ENCODE measurements around the gene ROBO2.

ROBO2 gene

GRCh38 chr3:77446084-77446483 is 406.2 kb downstream of the ROBO2 start:
- Histone ChIP-seq H3K9me3 (ENCODE audit: control insufficient read depth, low read length) (no peaks in the 10 kb centered on the region), H3K36me3 (ENCODE audit: control insufficient read depth, insufficient read depth, low read length) (no peaks in the 10 kb centered on the region), H3K4me1 (ENCODE audit: control insufficient read depth, insufficient read depth, low read length, poor library complexity, severe bottlenecking) (no peaks in the 10 kb centered on the region), H3K27me3 (replicated peaks; ENCODE audit: control insufficient read depth, insufficient read depth, low read length, poor library complexity, severe bottlenecking) (no peaks in the 10 kb centered on the region), H3K27ac (ENCODE audit: insufficient read depth, low read length, poor library complexity, severe bottlenecking) (no peak overlapping the region), H3K4me3 (ENCODE audit: insufficient read depth, low read depth, low read length, poor library complexity, severe bottlenecking) (no peak overlapping the region)
- DNase-seq = no peak

- H3K9me3 ChIP-seq (ENCODE audit: control insufficient read depth, low read length) = no peaks in the 10 kb centered on the region
- no peaks in the 10 kb centered on the region for H3K4me1 ChIP-seq (ENCODE audit: control insufficient read depth, insufficient read depth, low read length, poor library complexity, severe bottlenecking)
- DNase-seq = no peak
- no peak overlapping the region for H3K27ac ChIP-seq (ENCODE audit: insufficient read depth, low read length, poor library complexity, severe bottlenecking)
- no peaks in the 10 kb centered on the region for H3K36me3 ChIP-seq (ENCODE audit: control insufficient read depth, insufficient read depth, low read length)
- H3K27me3 ChIP-seq (replicated peaks; ENCODE audit: control insufficient read depth, insufficient read depth, low read length, poor library complexity, severe bottlenecking) = no peaks in the 10 kb centered on the region
- no peak overlapping the region for H3K4me3 ChIP-seq (ENCODE audit: insufficient read depth, low read depth, low read length, poor library complexity, severe bottlenecking)
Measured at GRCh38 chr3:77446761-77447160, 406.9 kb downstream of the ROBO2 start.

- DNase-seq = no peak
- Histone ChIP-seq H3K27me3 (replicated peaks; ENCODE audit: control insufficient read depth, insufficient read depth, low read length, poor library complexity, severe bottlenecking) (no peaks in the 10 kb centered on the region), H3K36me3 (ENCODE audit: control insufficient read depth, insufficient read depth, low read length) (no peaks in the 10 kb centered on the region), H3K4me1 (ENCODE audit: control insufficient read depth, insufficient read depth, low read length, poor library complexity, severe bottlenecking) (no peaks in the 10 kb centered on the region), H3K9me3 (ENCODE audit: control insufficient read depth, low read length) (no peaks in the 10 kb centered on the region), H3K4me3 (ENCODE audit: insufficient read depth, low read depth, low read length, poor library complexity, severe bottlenecking) (no peak overlapping the region), H3K27ac (ENCODE audit: insufficient read depth, low read length, poor library complexity, severe bottlenecking) (no peak overlapping the region)
Measured at GRCh38 chr3:77449459-77450350, 409.8 kb downstream of the ROBO2 start.

- H3K36me3 ChIP-seq (ENCODE audit: control insufficient read depth, insufficient read depth, low read length) = no peaks in the 10 kb centered on the region
- no peaks in the 10 kb centered on the region for H3K9me3 ChIP-seq (ENCODE audit: control insufficient read depth, low read length)
- no peaks in the 10 kb centered on the region for H3K4me1 ChIP-seq (ENCODE audit: control insufficient read depth, insufficient read depth, low read length, poor library complexity, severe bottlenecking)
- DNase-seq = no peak
- no peak overlapping the region for H3K27ac ChIP-seq (ENCODE audit: insufficient read depth, low read length, poor library complexity, severe bottlenecking)
- no peaks in the 10 kb centered on the region for H3K27me3 ChIP-seq (replicated peaks; ENCODE audit: control insufficient read depth, insufficient read depth, low read length, poor library complexity, severe bottlenecking)
- no peak overlapping the region for H3K4me3 ChIP-seq (ENCODE audit: insufficient read depth, low read depth, low read length, poor library complexity, severe bottlenecking)
Measured at GRCh38 chr3:77456431-77456830, 416.5 kb downstream of the ROBO2 start.

GRCh38 chr3:77456906-77457305 is 417.0 kb downstream of the ROBO2 start:
- DNase-seq = no peak
- H3K9me3 ChIP-seq (ENCODE audit: control insufficient read depth, low read length) = no peaks in the 10 kb centered on the region
- H3K27ac ChIP-seq (ENCODE audit: insufficient read depth, low read length, poor library complexity, severe bottlenecking) = no peak overlapping the region
- no peaks in the 10 kb centered on the region for H3K27me3 ChIP-seq (replicated peaks; ENCODE audit: control insufficient read depth, insufficient read depth, low read length, poor library complexity, severe bottlenecking)
- H3K4me3 ChIP-seq (ENCODE audit: insufficient read depth, low read depth, low read length, poor library complexity, severe bottlenecking) = no peak overlapping the region
- H3K36me3 ChIP-seq (ENCODE audit: control insufficient read depth, insufficient read depth, low read length) = no peaks in the 10 kb centered on the region
- H3K4me1 ChIP-seq (ENCODE audit: control insufficient read depth, insufficient read depth, low read length, poor library complexity, severe bottlenecking) = no peaks in the 10 kb centered on the region

- Histone ChIP-seq H3K27ac (ENCODE audit: insufficient read depth, low read length, poor library complexity, severe bottlenecking) (no peak overlapping the region), H3K9me3 (ENCODE audit: control insufficient read depth, low read length) (no peaks in the 10 kb centered on the region), H3K4me1 (ENCODE audit: control insufficient read depth, insufficient read depth, low read length, poor library complexity, severe bottlenecking) (no peaks in the 10 kb centered on the region), H3K4me3 (ENCODE audit: insufficient read depth, low read depth, low read length, poor library complexity, severe bottlenecking) (no peak overlapping the region), H3K36me3 (ENCODE audit: control insufficient read depth, insufficient read depth, low read length) (no peaks in the 10 kb centered on the region), H3K27me3 (replicated peaks; ENCODE audit: control insufficient read depth, insufficient read depth, low read length, poor library complexity, severe bottlenecking) (no peaks in the 10 kb centered on the region)
- DNase-seq = no peak
Measured at GRCh38 chr3:77459926-77460325, 420.0 kb downstream of the ROBO2 start.

- Histone ChIP-seq H3K27ac (ENCODE audit: insufficient read depth, low read length, poor library complexity, severe bottlenecking) (no peak overlapping the region), H3K4me1 (ENCODE audit: control insufficient read depth, insufficient read depth, low read length, poor library complexity, severe bottlenecking) (no peaks in the 10 kb centered on the region), H3K9me3 (ENCODE audit: control insufficient read depth, low read length) (no peaks in the 10 kb centered on the region), H3K4me3 (ENCODE audit: insufficient read depth, low read depth, low read length, poor library complexity, severe bottlenecking) (no peak overlapping the region), H3K27me3 (replicated peaks; ENCODE audit: control insufficient read depth, insufficient read depth, low read length, poor library complexity, severe bottlenecking) (no peaks in the 10 kb centered on the region), H3K36me3 (ENCODE audit: control insufficient read depth, insufficient read depth, low read length) (no peaks in the 10 kb centered on the region)
- no peak for DNase-seq
Measured at GRCh38 chr3:77460326-77460725, 420.4 kb downstream of the ROBO2 start.

GRCh38 chr3:77462951-77463350 is 423.1 kb downstream of the ROBO2 start:
- no peaks in the 10 kb centered on the region for H3K4me1 ChIP-seq (ENCODE audit: control insufficient read depth, insufficient read depth, low read length, poor library complexity, severe bottlenecking)
- no peaks in the 10 kb centered on the region for H3K9me3 ChIP-seq (ENCODE audit: control insufficient read depth, low read length)
- no peak overlapping the region for H3K4me3 ChIP-seq (ENCODE audit: insufficient read depth, low read depth, low read length, poor library complexity, severe bottlenecking)
- H3K27ac ChIP-seq (ENCODE audit: insufficient read depth, low read length, poor library complexity, severe bottlenecking) = no peak overlapping the region
- H3K27me3 ChIP-seq (replicated peaks; ENCODE audit: control insufficient read depth, insufficient read depth, low read length, poor library complexity, severe bottlenecking) = no peaks in the 10 kb centered on the region
- no peaks in the 10 kb centered on the region for H3K36me3 ChIP-seq (ENCODE audit: control insufficient read depth, insufficient read depth, low read length)
- no peak for DNase-seq

- Histone ChIP-seq H3K9me3 (ENCODE audit: control insufficient read depth, low read length) (no peaks in the 10 kb centered on the region), H3K27me3 (replicated peaks; ENCODE audit: control insufficient read depth, insufficient read depth, low read length, poor library complexity, severe bottlenecking) (no peaks in the 10 kb centered on the region), H3K36me3 (ENCODE audit: control insufficient read depth, insufficient read depth, low read length) (no peaks in the 10 kb centered on the region), H3K4me1 (ENCODE audit: control insufficient read depth, insufficient read depth, low read length, poor library complexity, severe bottlenecking) (no peaks in the 10 kb centered on the region), H3K4me3 (ENCODE audit: insufficient read depth, low read depth, low read length, poor library complexity, severe bottlenecking) (no peak overlapping the region), H3K27ac (ENCODE audit: insufficient read depth, low read length, poor library complexity, severe bottlenecking) (no peak overlapping the region)
- DNase-seq = no peak
Measured at GRCh38 chr3:77464111-77464688, 424.3 kb downstream of the ROBO2 start.

- H3K36me3 ChIP-seq (ENCODE audit: control insufficient read depth, insufficient read depth, low read length) = no peaks in the 10 kb centered on the region
- no peak for DNase-seq
- H3K4me3 ChIP-seq (ENCODE audit: insufficient read depth, low read depth, low read length, poor library complexity, severe bottlenecking) = no peak overlapping the region
- no peaks in the 10 kb centered on the region for H3K27me3 ChIP-seq (replicated peaks; ENCODE audit: control insufficient read depth, insufficient read depth, low read length, poor library complexity, severe bottlenecking)
- no peaks in the 10 kb centered on the region for H3K9me3 ChIP-seq (ENCODE audit: control insufficient read depth, low read length)
- H3K27ac ChIP-seq (ENCODE audit: insufficient read depth, low read length, poor library complexity, severe bottlenecking) = no peak overlapping the region
- H3K4me1 ChIP-seq (ENCODE audit: control insufficient read depth, insufficient read depth, low read length, poor library complexity, severe bottlenecking) = no peaks in the 10 kb centered on the region
Measured at GRCh38 chr3:77466562-77467115, 426.7 kb downstream of the ROBO2 start.
